ENCODE results near the gene PMM2.

The PMM2 gene

DNA sequence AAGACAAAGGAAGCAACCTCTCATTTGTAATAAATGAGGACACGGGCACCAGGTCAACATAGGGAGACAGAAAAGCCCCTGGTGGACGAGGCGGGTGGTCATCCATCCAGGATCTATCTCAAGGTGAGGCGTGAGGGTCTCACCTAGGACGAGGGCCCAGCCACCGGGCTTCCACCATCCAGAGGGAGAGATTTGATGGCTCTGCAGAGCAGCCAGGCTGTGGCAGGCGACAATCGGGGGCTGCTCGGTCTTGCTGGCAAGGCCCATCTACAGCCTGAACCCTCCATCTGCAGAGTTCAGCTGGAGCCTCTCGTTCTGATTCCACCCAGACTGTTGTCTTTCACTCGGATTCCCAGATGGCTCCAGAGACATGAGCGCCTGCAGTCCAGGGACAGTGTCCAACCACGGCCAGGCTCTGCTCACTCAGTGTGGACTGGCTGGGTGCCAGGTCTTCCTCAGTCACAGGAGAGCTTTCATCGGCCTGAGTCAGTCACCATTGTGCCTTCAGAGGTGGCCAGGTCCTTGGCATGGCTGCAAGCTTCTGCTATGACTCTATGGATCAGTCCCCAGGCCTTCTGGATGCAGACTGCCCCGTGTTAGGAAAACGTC, 90.4 kb downstream of the PMM2 start:
- DNase-seq (ENCODE audit: low spot score): peak; percentile 83

DNA sequence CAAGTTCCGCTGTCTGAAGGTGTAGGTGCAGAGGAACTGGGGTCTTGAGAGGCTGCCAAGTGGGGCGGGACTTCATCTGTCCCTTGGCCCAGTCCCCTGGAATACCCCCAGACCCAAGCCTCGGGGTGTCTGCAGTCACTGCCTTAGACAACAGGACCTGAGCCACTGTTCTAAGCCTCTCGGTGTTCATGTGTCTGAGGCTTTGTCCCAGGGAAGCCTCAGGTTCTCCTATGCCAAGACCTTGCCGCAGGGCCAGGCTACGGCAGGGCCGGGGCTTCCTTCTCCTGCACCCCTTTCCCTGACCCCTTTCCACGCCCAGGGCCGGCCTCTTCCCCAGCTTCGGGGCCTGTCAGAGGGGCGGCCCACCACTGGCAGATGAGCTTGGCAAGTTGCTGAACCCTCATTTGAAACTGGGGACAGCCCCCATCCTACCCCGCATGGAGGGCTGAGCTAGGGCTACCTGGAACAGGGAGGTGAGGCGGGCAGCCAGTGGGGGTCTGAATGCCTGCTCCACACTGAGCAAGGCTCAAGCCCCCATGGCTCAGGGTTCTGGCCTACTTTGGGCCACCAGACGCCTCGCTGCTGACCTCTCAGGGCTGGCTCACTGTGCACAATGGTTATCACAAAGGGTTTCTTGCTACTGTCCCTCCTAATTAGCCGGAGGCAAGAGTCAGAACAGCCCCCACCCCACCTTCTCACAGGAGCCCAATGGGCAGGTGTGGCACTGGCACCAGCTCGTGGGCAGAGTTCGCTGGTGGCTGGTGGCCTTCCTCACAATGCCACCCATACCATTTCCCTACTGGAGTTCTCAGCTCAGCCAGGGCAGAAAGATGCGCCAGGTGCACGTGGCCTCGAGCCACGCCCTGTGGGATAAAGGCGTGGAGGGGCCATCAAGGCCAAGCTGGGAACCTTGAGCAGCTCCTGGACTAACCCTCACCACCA, 91.6 kb downstream of the PMM2 start:
- DNase-seq (ENCODE audit: low spot score): no peak

GRCh38 chr16:8889893-8890548, 92.4 kb downstream of the PMM2 start:
- DNase-seq (ENCODE audit: low spot score): no peak

DNA sequence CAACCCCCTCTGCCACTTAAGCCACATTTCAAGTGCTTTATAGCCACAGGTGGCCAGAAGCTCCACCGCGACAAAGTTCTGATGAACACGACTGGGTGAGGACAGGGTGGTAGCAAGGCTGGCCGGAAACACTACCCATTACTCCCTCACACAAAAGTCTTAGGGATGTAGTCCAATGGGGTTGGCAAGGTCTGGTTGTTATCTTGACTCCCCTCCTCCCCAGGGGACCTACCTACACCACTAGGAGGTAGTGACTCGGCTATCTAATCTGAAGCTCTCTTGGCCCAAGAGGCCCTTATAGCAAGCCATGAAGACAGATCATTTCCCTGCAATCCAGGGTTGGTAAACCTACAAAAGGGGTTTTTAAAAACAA, 92.9 kb downstream of the PMM2 start:
- no peak for DNase-seq (ENCODE audit: low spot score)

DNA sequence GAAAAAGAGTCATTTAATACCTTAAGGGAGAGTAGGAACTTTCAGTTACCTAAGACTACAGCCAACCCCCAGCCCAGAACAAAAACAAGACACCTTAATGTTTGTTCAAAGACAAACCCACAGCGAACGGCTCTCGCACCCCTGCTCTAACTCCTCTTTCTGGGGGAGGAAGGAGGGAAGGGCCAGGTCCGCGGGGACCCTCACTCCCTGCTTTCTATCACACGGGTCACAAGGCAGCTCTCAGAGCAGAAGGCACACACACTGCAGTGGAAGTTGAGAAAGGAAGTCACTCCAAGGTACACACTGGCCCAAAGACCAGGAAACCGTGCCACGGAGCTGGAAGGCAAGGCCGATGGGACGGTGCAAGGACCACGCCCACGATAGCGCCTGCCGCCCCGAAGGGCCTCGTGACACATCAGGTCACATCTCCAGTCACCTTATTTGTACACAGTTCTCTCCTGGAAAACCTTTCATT, 94.5 kb downstream of the PMM2 start:
- DNase-seq (ENCODE audit: low spot score): no peak

DNA sequence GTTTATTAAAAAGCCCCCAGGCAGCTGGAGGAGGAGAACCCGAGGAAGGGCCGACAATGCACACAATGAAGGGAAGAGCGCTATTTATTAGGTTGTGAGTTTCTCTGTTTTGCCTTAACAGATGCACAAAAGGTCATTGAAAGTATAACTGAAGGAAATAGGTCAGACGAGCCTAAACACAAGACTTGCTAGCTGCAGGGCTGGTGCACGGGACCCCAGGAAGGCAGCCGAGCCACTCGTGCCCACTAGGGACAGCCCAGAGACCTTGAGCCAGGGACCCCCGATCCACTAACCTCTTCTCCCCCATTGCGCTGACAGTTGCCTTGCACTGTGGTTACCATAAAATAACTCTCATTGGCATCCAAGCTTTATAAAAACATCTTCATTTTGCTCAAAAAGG, 95.8 kb downstream of the PMM2 start:
- no peak for DNase-seq (ENCODE audit: low spot score)

DNA sequence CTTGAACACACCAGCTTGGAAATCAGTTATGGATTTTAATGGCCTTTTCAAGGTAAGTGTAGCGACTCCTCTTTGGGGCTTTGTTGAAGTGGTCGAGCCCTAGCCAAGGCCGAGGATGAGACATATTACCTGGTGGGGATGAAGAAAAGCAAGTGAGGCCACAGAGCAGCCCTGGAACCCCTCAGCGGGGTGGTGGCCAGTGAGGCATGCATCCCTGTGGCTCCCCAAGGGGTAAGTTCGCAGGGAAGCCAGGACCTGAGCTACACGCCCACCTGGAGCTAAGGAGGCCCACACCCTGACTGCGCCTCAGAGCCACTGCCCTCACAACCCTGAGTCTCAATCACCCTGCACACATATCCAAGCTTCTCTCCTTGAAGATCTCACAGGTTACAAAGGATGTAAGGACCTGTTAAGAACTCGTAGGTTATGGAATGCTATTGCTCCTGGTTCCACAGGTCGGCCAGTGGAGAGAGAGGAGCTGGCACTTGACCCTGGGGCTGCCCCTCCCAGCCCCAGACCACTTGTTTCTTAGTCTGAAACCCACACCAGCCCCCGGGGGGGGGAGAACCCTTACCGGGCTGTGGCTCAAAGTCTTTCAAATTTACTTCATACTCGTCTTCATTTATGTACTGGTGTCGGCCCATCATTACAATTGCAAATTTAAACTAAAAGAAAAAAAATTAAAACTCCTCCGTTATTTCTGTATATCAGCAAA, 96.5 kb downstream of the PMM2 start:
- no peak for DNase-seq (ENCODE audit: low spot score)

DNA sequence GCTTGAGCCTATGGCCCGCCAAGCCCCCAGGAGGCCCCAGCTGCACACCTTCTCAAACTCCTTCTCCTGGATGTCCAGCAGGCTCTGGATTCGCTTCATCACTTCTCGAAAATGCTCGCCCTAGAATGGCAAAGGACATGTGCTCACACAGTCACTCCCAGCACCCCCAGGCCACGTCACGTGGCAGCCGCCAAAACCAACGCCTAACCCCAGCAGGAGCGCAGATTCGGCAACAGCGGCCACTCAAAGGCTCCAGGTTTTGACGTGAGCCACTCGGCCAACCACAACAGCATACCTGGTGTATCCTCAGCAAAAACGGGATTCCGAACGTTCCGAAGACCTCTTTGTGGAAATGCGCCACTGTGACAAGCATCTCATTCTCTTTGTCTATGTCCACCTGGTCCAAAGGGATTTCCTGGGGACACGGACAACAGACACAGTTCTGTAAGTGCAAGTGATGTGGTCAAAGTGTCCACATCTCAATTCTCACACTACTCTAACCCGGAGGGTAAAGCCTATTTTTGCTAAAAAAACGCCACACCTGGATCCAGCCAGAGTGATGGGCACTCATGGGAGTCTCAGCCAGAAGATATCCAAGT, 97.2 kb downstream of the PMM2 start:
- DNase-seq (ENCODE audit: low spot score): no peak

DNA sequence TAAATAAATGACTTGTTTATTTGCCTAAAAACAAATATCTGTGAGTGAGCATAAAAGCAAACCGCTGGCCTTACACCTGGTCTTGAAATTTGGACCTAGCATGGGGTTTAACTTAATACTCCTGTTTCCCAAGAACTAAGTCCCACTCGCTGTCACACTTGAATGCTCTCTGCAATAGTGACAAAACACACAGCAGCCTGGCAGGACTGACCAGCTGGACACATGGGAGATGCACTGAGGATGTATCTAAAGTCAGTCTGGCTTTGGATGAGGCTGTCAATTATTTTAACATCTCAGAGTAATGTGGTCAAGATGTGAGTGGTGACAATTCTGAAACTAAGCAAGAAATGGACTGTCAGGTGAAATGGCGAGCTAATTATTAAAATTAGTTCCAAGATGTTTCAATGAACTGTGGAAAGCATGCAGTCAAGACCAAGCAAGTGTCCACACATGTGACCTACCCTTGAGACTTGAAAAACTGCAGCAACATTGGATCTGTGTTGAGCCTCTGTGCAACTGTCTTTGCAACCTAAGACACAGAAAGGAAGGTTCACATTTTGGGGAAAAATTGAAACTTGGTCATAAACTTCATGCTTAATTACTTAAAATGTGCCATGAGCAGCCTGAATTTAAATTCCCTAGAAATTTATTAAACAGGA, 101.2 kb downstream of the PMM2 start:
- DNase-seq (ENCODE audit: low spot score): no peak

Measured in Ammon's horn (tissue), 1 donor.